NCI-H226 (cell line): Measurements from ENCODE around the gene DET1.
"Not testable (repeated sequence)": the region's sequence is repeated elsewhere in the genome, so short reads cannot be mapped to it uniquely, and the experiment has no call there.

Source experiments
- DNase-seq: peaks from one replicate; pipeline ENCODE4 v3.0.0-alpha.2; 2015

The DET1 gene

DNA sequence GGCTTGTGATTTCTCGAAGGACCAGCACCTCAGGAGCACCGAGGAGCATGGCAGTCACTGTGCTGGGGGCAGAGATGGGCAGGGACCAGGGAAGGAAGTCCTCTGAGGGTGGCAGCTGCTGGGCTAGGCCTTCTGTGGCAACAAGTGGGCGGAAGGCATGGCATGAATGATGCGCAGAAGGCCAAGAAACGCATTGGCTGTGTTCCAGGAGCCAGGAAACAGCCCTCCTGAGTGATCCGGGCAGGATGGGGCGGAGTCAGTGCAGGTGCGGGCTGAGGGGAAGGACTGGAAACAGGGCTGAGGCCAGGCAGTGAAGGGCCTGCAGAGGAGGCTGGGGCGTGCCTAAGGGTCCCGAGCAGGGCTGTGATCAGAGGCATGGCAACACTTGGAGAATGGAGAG is 55.3 kb downstream of the DET1 start:
- DNase-seq = no peak

DNA sequence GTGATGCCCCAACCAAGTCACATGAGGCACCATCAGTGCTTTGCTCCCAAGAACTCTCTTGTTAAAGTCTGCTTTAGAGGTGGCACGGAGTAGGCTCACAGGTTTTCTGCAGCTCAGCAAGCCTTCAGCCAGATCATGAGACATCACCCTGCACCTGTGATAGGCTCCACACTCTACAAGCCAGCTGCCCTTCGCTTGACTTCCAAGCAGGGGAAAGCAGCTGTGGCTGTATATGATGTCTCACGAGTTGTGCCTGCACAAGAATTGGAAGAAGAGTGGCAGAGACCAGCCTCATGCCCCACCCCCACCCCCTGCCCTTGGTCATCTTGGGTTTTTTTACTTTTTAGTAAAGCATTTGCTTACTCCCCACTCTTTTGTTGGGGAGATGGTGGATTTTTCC is 56.4 kb downstream of the DET1 start:
- DNase-seq = no peak

DNA sequence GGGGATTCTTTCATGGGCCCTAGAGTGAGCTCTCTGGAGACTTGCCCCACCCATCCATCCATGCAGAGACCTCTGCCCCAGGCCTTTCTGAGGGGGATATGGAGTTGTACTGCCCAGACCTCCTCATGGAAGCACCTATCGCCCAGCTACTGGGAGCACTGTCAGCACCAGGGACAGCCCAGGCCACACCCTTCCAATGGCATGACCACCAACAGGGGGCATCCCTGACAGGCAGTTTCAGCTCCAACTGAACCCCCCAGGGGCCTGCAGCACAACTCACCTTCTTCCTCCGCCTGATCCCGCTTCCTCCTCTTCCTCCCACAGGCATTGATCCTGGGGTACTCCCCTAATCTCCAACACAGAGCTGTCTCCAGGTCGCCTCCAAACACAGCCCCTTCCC is 57.2 kb downstream of the DET1 start:
- DNase-seq = no peak

DNA sequence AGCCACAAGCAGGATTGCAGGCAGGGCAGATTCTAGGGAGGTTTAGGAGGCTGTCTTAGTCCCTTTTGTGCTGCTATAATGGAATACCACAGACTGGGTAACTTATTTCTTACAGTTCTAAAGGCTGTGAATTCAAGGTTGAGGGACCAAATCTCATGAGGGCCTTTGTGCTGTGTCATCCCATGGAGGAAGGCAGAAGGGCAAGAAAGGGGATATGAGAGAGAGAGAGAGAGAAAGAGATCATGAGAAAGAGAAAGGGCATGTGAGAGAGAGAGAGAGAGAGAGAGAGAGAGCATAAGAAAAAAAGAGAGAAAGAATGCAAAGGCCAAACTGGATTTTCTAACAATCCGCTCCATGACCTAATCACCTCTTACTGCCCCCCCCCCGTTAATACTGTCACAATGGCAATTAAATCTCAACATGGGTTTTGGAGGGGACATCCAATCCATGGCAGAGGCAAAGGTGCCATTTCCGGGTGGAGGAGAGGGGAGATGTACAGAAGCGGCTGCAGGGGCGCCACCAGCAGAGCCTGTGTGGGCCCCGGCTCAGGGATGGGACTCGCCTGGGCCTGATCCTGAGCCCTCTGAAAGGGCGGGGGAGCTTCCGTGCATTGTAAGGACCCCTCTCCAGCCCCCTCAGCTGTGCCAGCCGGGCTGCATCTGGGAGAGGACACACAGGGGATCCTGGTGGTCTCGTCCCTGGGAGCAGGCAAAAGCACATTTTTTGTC is 58.5 kb downstream of the DET1 start:
- no peak for DNase-seq

DNA sequence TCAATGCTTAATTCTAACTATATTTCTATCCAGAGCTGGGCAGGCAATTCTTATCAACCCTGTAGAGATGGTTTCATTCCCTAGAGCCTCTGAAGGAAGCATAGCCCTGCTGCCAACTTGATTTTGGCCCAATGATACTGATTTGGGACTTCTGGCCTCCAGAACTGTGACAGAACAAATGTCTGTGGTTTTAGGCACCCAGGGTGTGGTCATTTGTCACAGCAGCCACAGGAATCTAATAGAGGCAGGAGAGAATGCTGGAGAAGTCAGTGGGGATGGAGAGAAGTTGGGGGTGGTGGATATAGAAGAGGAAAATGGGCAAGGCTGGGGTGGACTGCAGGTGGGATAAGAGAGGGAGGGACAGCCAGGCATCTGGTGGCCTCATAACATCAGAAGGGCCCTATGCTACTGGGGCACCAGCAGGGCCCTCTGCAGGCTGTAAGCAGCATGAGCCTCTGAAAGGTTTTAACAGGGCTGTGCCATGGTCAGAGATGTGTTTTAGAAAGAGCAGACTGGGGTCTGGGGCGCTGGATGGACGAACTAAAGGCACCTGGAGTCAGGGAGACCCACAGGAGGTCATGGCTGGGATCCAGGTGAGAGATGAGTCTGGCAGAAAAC is 59.2 kb downstream of the DET1 start:
- no peak for DNase-seq

DNA sequence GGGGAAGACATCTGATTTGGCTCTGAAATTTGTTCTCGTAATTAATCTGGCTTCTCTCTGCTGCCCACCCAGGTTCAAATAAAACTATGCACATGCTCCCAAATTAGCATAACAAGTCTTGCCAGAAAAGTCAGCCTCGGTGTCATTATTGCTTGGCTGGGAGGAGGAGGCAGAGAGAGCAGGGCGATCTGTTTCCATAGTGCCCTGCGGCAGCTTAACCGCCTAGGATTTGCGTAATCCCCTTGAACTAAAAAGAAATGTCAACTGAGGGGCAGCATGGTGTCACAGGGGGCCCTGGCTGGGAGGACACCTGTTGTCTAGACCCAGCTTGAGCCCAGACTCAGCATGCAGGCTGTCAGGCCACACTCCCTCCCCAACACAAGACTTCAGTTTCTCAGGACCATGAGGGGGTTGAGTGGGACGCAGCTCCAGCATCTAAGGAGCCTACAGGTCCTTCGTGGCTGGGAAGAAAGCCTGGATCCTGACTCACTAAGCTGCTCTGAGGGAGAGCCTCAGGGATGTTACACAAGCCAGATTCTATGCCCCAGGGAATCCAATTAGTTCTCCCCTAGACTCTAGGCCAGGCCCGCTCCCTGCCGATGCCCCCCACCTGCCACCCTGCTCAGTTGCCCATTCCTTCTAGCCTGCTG is 61.7 kb downstream of the DET1 start:
- peak; percentile 21 for DNase-seq

DNA sequence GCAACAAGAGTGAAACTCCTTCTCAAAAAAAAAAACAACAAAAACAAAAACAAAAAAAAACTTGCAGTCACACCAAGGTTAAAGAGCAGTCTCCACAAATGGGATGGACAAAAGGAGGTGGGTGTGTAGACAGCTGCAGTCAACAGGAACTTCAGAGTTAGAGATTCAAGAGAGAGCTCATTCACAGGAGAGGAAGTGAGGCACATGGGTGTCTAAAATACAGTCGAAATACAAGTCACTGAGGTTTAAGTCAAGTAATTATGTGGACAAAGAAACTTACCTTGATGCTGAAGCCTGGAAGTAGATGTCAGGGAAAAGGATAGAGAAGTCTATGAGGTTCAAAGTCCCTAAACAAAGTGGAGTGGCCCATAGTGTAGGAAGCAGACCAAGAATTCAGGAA is 64.2 kb downstream of the DET1 start:
- DNase-seq = no peak

DNA sequence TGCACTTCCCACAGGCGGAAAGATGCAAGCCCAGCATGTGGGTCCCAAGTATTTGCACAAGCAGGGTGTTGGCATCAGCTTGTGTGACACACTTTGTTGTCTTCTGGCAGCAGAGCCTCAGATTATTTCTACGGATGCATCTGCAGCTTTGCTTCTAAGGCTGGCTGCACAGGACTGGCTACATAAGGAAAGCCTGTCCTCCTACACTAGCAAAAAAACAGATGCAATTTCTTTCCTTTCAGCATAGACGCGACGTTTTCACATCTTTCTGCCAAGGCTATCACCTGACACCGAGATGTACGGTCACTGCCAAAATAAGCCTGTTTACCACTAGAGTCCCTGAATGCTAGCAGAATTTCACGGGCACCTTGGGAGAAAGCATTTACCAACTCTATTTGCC is 65.5 kb downstream of the DET1 start:
- DNase-seq = no peak

DNA sequence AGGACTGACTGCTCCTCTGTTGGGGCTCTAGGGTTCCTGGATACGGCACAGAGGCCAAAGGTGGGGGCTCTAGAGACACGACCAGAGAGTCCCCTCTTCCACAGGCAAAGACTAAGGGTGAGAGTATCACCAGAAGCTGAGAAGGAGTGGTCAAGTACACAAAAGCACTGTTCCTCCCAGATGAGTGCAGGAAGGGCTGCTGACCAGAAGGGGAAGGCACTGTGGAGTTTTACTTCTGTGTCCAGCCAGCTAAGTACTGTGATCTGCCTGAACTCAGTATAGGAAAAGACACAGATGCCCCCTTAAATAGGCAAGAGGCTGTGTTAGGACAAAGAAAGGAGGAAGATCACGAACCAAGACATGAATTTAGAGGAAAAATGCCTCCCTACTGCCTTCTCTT is 67.3 kb downstream of the DET1 start:
- DNase-seq = no peak

DNA sequence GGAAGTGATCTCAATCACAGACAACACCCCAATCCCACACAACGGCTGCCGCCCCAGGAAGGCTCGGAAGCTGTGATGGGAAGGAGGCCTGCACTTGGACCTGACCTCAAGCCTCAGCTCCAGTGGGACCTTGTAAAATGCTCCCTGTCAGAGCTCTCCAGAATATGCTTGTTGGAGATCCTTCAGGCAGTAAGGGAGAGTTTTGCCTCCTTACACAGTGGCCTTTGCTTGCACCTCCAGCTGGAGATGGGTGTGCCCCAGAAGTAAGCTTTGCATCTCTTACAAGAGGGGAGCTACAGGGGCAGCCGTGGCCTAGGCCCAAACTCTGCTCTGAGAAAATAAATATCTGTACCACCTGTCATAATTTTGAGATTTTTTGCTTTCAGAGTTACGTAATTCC is 68.6 kb downstream of the DET1 start:
- no peak for DNase-seq

DNA sequence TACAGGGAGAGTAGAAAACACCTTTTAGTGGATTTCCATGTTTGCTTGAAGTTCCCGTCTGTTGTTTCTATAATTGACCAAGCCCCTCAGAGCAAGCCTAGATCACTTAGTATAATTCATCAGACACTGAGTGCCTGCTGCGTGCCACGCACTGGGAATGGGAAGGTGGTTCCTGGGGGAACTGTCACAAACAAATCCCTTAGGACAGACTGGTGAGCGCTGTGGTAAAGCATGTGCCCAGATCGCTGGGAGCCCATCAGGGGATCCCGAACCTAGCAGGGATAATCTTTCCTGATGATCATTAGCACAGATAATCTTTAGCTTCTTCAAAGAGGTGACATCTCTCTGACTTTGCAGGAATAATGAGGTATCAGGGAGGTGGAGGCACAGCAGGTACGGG is 69.4 kb downstream of the DET1 start:
- no peak for DNase-seq

DNA sequence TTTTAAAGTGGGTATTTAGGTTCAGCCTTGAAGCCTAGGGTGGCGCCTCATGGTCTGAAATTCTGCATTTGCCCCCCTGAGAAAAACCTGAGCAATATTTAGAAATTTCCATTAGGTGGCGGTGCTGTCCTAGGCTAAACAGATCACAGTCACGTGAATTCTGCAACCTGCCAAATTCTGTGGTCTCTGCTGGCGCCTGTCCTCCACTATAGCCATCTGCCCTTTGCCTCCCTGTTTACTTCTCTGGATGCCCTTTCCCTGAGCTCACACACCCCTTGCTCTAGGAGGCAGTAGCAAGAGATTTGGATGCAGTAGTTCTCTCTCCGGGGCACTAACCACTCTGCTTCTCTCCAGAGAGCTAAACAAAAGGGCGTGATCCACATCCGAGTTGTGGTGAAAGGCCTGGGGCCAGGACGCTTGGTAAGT is 69.8 kb downstream of the DET1 start:
- peak; percentile 24 for DNase-seq

DNA sequence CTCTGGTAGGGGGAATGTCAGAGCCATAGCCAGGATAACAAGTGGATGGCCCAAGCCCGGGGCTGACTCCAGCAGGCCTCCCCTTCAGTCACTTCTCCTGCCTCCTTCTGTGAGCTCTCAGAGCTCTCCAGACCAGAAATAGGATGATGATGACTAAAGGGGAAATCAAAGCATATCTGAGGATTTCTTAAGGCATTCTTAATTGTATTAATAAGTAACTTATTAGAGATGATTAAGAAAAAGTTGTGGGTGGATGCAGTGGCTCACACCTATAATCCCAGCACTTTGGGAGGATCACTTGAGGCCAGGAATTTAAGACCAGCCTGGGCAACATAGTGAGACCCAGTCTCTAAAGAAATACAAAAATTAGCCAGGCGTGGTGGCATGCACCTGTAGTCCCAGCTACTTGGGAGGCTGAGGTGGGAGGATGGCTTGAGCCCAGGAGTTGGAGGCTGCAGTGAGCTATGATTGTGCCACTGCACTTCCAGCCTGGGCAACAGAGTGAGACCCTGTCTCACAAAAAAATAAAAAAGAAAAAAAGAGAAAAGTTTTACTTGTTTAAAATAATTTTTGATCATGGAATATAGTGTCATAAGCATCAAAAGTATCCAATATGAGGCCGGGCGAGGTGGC is 72.7 kb downstream of the DET1 start:
- DNase-seq = not testable (repeated sequence)

DNA sequence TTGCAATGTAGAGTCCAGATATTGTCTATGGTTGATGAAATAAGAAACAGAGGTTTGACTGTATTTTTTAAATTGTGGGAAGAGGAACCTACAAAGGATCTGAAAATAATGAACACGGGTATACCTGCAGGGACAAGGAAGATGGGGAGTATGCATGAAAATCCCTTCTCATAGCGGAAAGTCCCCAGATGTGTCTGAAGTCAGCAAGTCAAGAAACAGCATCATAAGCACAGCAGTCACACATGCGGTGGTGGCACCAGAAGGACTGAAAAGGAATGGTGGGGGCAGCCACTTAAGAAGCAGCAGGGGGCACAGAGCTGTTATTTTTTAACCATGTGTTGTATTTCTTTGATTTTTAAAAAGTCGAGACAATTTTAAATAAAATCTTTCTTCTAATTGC is 74.3 kb downstream of the DET1 start:
- no peak for DNase-seq

DNA sequence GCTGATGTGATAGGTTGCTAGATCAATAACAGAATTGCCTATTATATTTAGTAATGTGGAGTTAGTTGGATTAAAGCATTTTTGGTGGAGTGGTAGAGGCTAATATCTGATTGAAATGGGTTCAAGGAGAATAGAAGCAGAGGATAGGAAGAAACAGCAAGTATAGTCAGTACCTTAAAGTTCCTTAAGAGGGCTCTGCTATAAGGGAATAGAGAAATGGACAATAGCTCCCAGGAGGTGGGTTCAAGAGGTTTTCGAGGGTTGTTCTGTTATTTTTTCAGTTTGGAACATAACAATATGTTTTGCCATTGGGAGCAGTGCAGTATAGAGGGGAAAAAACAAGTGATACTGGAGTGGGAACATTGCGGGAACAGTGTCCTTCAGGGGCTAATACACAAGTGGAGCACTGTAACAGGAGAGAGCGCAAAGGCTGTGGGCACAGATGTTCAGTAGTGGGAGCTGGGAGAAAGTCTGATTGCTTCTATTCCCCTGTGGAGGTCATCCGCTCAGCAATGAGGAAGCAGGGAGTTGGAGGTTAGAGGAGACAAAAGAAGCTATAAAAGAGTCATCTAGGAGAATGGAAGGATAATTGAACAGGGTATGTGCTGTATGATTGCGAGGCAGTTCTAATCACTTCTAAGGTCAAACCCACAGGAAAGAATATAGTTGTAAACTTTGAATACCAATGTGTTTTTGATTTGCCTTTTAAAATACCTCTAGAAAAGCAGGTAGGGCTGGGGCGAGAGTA is 75.7 kb downstream of the DET1 start:
- DNase-seq = no peak

DNA sequence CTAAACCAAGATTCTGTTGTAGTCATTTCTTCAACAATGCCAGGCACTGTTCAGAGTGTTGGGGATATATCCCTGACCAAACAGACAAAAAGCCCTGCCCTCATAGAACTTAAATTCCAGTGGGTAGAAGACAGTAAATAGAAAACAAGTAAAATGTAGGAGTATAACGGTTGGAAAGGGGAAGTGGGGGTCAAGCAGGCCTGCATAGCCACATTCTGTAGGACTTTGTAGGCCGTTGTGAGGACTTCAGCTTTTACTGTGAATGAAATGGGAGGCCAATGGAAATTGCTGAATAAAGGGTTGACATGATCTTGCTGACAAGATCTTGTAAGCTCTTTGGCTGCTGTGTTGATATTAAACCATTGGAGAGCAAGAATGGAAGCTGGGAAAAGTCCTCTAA is 77.2 kb downstream of the DET1 start:
- no peak for DNase-seq

DNA sequence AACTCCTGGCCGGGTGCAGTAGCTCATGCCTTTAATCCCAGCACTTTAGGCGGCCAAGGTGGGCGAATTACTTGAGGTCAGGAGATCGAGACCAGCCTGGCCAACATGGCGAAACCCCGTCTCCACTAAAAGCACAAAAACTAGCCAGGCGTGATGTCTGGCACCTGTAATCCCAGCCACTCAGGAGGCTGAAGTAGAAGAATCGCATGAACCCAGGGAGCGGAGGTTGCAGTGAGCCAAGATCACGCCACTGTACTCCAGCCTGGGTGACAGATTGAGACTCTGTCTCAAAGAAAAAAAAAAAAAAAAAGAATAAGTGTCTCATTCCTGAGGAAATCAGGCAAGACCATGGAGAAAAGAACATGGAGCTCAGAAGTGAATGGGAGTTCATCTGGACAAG is 77.8 kb downstream of the DET1 start:
- DNase-seq = not testable (repeated sequence)

DNA sequence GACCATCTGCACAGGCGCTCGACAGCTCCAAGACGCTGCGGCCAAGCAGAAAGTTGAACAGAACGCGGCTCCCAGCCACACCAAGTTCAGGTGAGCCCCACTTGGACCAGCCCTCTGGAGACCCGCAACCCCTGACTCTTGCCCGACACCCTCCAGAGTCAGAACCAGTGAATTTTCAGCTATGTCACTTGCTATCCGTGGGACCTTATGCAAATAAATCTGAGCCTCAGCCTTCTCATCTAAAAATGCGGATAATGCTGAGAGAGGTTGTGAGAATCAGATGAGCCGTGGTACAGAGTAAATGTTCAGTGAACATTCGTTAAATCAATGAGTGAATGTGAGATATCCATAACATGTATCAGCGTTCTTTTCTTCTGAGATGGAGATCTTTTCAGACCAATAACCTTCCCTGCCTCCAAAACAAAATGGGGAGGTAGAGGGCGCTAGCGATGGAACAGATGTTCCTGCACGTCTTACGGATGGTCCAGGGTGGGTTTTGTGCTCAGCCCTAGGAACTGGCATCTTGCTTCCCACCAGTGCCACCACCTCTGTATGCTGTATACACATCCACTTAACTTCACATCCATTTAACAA is 78.4 kb downstream of the DET1 start:
- DNase-seq = no peak

DNA sequence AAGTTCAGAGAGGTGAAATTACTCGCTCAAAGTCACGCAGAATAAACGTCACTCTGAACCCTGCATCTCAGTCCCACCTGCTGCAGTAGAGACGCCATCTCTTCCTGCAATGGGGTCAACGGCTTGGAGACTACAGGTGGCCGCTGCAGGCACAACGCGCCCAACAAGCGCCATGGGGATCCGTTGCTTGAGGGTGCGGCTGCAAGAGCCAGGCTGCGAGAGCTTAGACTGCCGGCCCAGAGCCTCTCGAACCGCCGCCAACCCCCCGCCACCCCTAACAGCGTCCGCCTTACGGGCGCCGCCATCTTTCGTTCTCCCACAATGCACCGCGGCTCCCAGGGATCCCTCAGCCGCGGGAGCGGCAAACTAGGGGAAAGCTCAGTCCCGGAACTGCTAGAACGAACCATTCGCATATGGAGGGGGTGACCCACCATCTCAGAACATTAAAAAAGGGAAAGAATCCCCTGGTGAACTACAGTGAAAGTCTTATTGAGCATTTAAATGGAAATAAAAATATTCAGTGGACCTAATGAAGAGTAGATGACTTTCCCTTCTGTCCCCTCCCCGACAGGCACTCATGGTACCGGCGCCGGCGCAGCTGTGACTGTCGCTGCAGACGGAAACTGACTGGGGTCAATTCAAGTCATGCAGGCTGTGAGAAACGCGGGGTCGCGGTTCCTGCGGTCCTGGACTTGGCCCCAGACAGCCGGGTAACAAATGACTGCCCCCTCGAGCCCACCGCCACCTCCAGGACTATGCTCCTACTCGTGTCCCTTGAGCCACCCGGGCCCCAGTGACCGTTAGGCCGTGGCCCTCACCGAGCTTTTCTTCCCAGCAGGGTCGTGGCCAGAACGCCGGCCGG is 79.2 kb downstream of the DET1 start, which contains the start of the genes MRPL46 and MRPS11:
TSS of gene MRPL46 (minus strand) at position 316 of the 862 bp plus-strand sequence. CDS start at position 305, 11 bp downstream.
TSS of gene MRPS11 (plus strand) at position 636 of the 862 bp plus-strand sequence. CDS start at position 646, 10 bp downstream.
- peak; percentile 88 for DNase-seq

DNA sequence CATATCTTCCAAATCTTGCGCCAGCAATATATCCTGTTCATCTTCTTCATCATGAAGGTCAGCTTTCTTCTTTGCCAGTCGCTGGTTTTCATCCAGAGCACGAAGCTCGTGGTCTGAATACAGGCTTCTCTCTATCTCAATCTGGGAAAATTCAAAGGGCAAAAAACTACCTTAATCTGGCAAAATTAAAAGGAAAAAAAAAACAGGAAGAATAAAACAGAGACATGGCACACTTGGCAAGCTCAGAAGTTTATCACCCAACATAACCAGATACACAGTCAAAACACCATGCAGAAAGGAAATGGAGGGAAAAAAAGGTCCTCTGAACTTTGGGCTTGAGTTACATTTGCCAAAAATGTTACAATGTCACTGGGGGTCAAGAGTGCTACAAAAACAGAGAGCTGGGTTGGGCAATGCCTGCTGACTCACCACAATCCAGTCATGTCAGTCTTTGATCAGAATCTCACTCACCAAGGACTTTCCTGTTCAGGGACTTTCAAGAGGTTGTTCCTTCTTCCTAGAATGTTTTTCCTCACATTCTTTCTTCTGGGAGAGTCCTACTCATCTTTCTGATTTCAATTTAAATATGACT is 80.8 kb downstream of the DET1 start:
- DNase-seq = no peak
